HepG2 (cell line): ENCODE data around the gene PNPLA1. TPM values are rescaled to one million over a fixed set of nuclear protein-coding genes. Genes with fewer than 3 reads are reported as not detected.

Experiments used
- ATAC-seq: fragments of 200-7000 bp; cut with Tn5 transposase; 3 replicates; pipeline ENCODE4 v1.9.1; 2020; ENCODE audit warnings: mild to moderate bottlenecking, moderate library complexity
- BruUV-seq: library from RNA; stranded (reverse); fragments of 400-500 nt; replicated peaks from 2 replicates; lab custom pipeline; 2021; lab: Mats Ljungman, UMichigan
- CTCF ChIA-PET: fragments of 300-600 bp; formaldehyde crosslinking; extraction: SDS; loops from one replicate; lab custom pipeline; 2021; ENCODE audit warnings: low total read pairs, inconsistent platforms, low intra/inter-chr PET ratio; lab: Yijun Ruan, JAX
- POLR2A ChIA-PET: fragments of 350-600 bp; sonication (Branson Sonifier 250); formaldehyde crosslinking; loops from one replicate; lab custom pipeline; 2020; ENCODE audit warnings: antibody characterized with exemption, inconsistent platforms; lab: Yijun Ruan, JAX
- DNase-seq: peaks from one replicate; pipeline ENCODE4 v3.0.0-alpha.2; 2015; ENCODE audit warnings: low spot score
- FAIRE-seq: peaks from 3 replicates; lab custom pipeline; 2011; peaks lifted over from hg19 to GRCh38; lab: Jason Lieb, UNC
- H2AFZ ChIP-seq: one replicate; pipeline ENCODE4 v1.6.1; 2011; ENCODE audit warnings: low read length, inconsistent platforms
- H3K27ac ChIP-seq: fragments of 300-600 bp; 3 replicates; pipeline ENCODE4 v1.8.0; 2011; ENCODE audit warnings: mixed run types, mild to moderate bottlenecking, mixed read lengths, low read length, inconsistent platforms; ENCODE audit not compliant: insufficient read depth; ENCODE audit errors: extremely low read length
- H3K27me3 ChIP-seq, 2 experiments: fragments of 200-600 bp in 1 of 2; 2 replicates in 1 of 2; 3 replicates in 1 of 2; pipeline versions ENCODE4 v1.6.0 to v1.8.0; 2011; ENCODE audit warnings: low read length in 2 of 2, mild to moderate bottlenecking in 2 of 2, moderate library complexity in 2 of 2, inconsistent platforms in 1 of 2; ENCODE audit not compliant: insufficient read depth in 2 of 2, control insufficient read depth in 1 of 2
- H3K36me3 ChIP-seq, 2 experiments: fragments of 200-600 bp in 1 of 2; replicated peaks in 1 of 2; 2 replicates in 1 of 2; 3 replicates in 1 of 2; pipeline versions ENCODE4 v1.5.1 to v1.8.0; 2011; ENCODE audit warnings: low read length in 2 of 2, inconsistent platforms in 1 of 2; ENCODE audit not compliant: insufficient read depth in 2 of 2, control insufficient read depth in 1 of 2
- H3K4me1 ChIP-seq: 2 replicates; pipeline ENCODE4 v1.5.1; 2012; ENCODE audit warnings: low read length, inconsistent platforms; ENCODE audit not compliant: insufficient read depth
- H3K4me2 ChIP-seq: 2 replicates; pipeline ENCODE4 v1.6.0; 2011; ENCODE audit warnings: low read depth, low read length, inconsistent platforms
- H3K4me3 ChIP-seq, 3 experiments: fragments of 200-600 bp in 1 of 3; sonication (generic), shearing (Covaris generic) in 1 of 3; replicated peaks in 1 of 3; 2 replicates each; pipeline ENCODE4 v1.5.1; 2011 to 2016; ENCODE audit warnings: low read length in 3 of 3, inconsistent platforms in 2 of 3, low read depth in 2 of 3, mild to moderate bottlenecking in 2 of 3, control low read depth in 1 of 3, mixed read lengths in 1 of 3; ENCODE audit not compliant: insufficient read depth in 1 of 3
- H3K79me2 ChIP-seq: one replicate; pipeline ENCODE4 v1.6.1; 2011; ENCODE audit warnings: low read length, inconsistent platforms; ENCODE audit not compliant: insufficient read depth
- H3K9ac ChIP-seq: 2 replicates; pipeline ENCODE4 v1.6.0; 2011; ENCODE audit warnings: mild to moderate bottlenecking, low read depth, low read length, inconsistent platforms; ENCODE audit not compliant: insufficient read depth
- H3K9me3 ChIP-seq: 2 replicates; pipeline ENCODE4 v1.5.1; 2012; ENCODE audit warnings: mild to moderate bottlenecking, low read length
- H4K20me1 ChIP-seq: 2 replicates; pipeline ENCODE4 v1.6.0; 2011; ENCODE audit warnings: inconsistent platforms, mild to moderate bottlenecking, low read length, moderate library complexity; ENCODE audit not compliant: insufficient read depth
- CBX1 ChIP-seq: IDR thresholded peaks from one replicate; pipeline ENCODE4 v1.6.1; 2016; ENCODE audit warnings: antibody characterized with exemption, low read depth
- CBX5 ChIP-seq: sonication (generic); formaldehyde crosslinking; IDR thresholded peaks from 2 replicates; pipeline ENCODE4 v1.4.0; 2020; ENCODE audit warnings: missing genetic modification reagents, borderline replicate concordance
- CHD2 ChIP-seq: IDR thresholded peaks from 2 replicates; pipeline ENCODE4 v1.6.1; 2011; ENCODE audit warnings: low read depth, low read length, improper control_type of control experiment
- MED13 ChIP-seq: sonication (generic); formaldehyde crosslinking; IDR thresholded peaks from 2 replicates; pipeline ENCODE4 v1.5.0; 2020; ENCODE audit warnings: missing genetic modification reagents
- PHF5A ChIP-seq: IDR thresholded peaks from one replicate; pipeline ENCODE4 v1.6.1; 2018; ENCODE audit warnings: low read depth, missing genetic modification reagents; ENCODE audit not compliant: unreplicated experiment
- TEAD2 ChIP-seq: sonication (generic); formaldehyde crosslinking; IDR thresholded peaks from 2 replicates; pipeline ENCODE4 v1.9.0; 2021; ENCODE audit warnings: missing genetic modification reagents
- TSC22D2 ChIP-seq: sonication (generic); formaldehyde crosslinking; IDR thresholded peaks from 2 replicates; pipeline ENCODE4 v1.5.1; 2020; ENCODE audit warnings: missing genetic modification reagents, mild to moderate bottlenecking, borderline replicate concordance
- ZNF333 ChIP-seq: sonication (generic); formaldehyde crosslinking; IDR thresholded peaks from 2 replicates; pipeline ENCODE4 v1.4.0; 2020; ENCODE audit warnings: mild to moderate bottlenecking, missing genetic modification reagents, borderline replicate concordance
- ZNF747 ChIP-seq: sonication (generic); formaldehyde crosslinking; IDR thresholded peaks from 2 replicates; pipeline ENCODE4 v1.8.1; 2023; ENCODE audit warnings: missing genetic modification reagents, mild to moderate bottlenecking, borderline replicate concordance
- WGBS: methylation state at CpG from one replicate; pipeline ENCODE4 v1.1.6; 2017; ENCODE audit warnings: low lambda C conversion rate; 5-methylcytosine and 5-hydroxymethylcytosine counted together
- in situ Hi-C: cut with HindIII; loops from 2 replicates; pipeline ENCODE4 v1.10.0; 2017; ENCODE audit warnings: low pct_unique_long_range_greater_than_20kb; ENCODE audit not compliant: extremely low pct_ligation_motif_present
- intact Hi-C: fragments of 100-400 bp; cut with micrococcal nuclease; formaldehyde crosslinking; loops from one replicate; pipeline ENCODE4 v1.10.0; 2022; ENCODE audit not compliant: unreplicated experiment
- polyA plus RNA-seq, 8 experiments: library from polyadenylated mRNA; depleted of rRNA in 3 of 8; stranded (reverse) in 7 of 8; unstranded in 1 of 8; fragments of >200 nt; fragmentation: Illumina TruSeq in 4 of 8; extraction: Trizol in 4 of 8; gene quantifications; 2 replicates each; pipeline versions ENCODE4 v1.2.1 to v1.2.3, GENCODE V29; 2011 to 2016; ENCODE audit warnings: low read depth in 4 of 8, missing spikeins in 1 of 8, mixed read lengths in 1 of 8; ENCODE audit not compliant: insufficient read depth in 1 of 8
- total RNA-seq, 5 experiments: library from RNA; depleted of rRNA; stranded (reverse); fragments of >200 nt; fragmentation: Illumina TruSeq; extraction: Trizol; gene quantifications; 2 replicates each; pipeline ENCODE4 v1.2.3, GENCODE V29; 2016; ENCODE audit warnings: low read depth in 1 of 5
- TF ChIP-seq, protein P1 (sequence below): sonication (generic); formaldehyde crosslinking; IDR thresholded peaks from 2 replicates; pipeline ENCODE4 v1.5.1; 2020; ENCODE audit warnings: mild to moderate bottlenecking, missing genetic modification reagents, borderline replicate concordance
- TF ChIP-seq, protein P2 (sequence below): sonication (generic); formaldehyde crosslinking; IDR thresholded peaks from 2 replicates; pipeline ENCODE4 v1.5.1; 2020; ENCODE audit warnings: missing genetic modification reagents, mild to moderate bottlenecking, borderline replicate concordance
- TF ChIP-seq, protein P3 (sequence below): IDR thresholded peaks from 2 replicates; pipeline ENCODE4 v1.6.1; 2018; ENCODE audit warnings: missing genetic modification reagents, mild to moderate bottlenecking, missing compliant biosample characterization

Gene PNPLA1
- total and polyA plus RNA-seq, 2 of the 13 experiments (the other 11 are each of a cell fraction or from before 2014, with no cell fraction given), result not detected

DNA sequence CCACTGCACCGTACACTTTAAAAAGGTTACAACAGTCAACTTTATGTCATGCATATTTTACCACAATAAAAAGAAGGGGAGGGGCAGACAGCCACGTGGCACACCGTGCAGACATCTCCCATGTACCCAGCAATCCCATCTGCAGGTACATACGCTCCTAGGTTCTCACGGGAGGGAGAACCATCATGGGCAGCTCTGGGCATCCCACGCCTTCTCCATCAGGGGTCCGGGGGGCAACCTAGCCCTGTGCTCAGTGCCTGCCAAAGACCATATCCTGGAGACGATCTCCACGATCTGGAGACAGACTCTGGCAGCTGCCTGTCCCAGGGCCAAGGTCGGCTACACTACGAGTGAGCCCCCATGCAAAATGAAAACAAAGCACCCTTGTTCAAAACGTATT is 69.3 kb downstream of the PNPLA1 start:
- FAIRE-seq, result no peak
- BruUV-seq, result no TSS peak
- Histone ChIP-seq H3K9ac (no peak overlapping the region), H3K9me3 (no peaks in the 10 kb centered on the region), H3K4me2 (no peak overlapping the region)
- CTCF ChIA-PET, result no interaction called here
- no peak for DNase-seq
- in situ Hi-C loops, result no loop called here
- TF ChIP-seq TSC22D2 (CRISPR knock-in tag) (no peak), PHF5A (CRISPR knock-in tag) (no peak), ZNF747 (CRISPR knock-in tag) (no peak), CBX1 (no peak), ZNF333 (no peak), CHD2 (no peak), MED13 (CRISPR knock-in tag) (no peak), CBX5 (CRISPR knock-in tag) (no peak), TEAD2 (no peak)
- TF ChIP-seq, protein P1, sequence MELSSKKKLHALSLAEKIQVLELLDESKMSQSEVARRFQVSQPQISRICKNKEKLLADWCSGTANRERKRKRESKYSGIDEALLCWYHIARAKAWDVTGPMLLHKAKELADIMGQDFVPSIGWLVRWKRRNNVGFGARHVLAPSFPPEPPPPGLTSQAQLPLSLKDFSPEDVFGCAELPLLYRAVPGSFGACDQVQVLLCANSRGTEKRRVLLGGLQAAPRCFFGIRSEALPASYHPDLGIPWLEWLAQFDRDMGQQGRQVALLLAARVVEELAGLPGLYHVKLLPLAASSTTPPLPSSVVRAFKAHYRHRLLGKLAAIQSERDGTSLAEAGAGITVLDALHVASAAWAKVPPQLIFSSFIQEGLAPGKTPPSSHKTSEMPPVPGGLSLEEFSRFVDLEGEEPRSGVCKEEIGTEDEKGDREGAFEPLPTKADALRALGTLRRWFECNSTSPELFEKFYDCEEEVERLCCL (CRISPR knock-in tag), result no peak
- TF ChIP-seq, protein P2, sequence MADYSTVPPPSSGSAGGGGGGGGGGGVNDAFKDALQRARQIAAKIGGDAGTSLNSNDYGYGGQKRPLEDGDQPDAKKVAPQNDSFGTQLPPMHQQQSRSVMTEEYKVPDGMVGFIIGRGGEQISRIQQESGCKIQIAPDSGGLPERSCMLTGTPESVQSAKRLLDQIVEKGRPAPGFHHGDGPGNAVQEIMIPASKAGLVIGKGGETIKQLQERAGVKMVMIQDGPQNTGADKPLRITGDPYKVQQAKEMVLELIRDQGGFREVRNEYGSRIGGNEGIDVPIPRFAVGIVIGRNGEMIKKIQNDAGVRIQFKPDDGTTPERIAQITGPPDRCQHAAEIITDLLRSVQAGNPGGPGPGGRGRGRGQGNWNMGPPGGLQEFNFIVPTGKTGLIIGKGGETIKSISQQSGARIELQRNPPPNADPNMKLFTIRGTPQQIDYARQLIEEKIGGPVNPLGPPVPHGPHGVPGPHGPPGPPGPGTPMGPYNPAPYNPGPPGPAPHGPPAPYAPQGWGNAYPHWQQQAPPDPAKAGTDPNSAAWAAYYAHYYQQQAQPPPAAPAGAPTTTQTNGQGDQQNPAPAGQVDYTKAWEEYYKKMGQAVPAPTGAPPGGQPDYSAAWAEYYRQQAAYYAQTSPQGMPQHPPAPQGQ, result no peak
- TF ChIP-seq, protein P3, sequence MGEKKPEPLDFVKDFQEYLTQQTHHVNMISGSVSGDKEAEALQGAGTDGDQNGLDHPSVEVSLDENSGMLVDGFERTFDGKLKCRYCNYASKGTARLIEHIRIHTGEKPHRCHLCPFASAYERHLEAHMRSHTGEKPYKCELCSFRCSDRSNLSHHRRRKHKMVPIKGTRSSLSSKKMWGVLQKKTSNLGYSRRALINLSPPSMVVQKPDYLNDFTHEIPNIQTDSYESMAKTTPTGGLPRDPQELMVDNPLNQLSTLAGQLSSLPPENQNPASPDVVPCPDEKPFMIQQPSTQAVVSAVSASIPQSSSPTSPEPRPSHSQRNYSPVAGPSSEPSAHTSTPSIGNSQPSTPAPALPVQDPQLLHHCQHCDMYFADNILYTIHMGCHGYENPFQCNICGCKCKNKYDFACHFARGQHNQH (CRISPR knock-in tag), result no peak
- TF ChIP-seq, all 625 proteins: peak for 0
- 30% methylated on average over 11 of the region's 12 CpGs for WGBS
- Histone ChIP-seq H3K27ac (no peak overlapping the region), H2AFZ (no peak overlapping the region), H3K79me2 (no peaks in the 10 kb centered on the region), H3K4me3 (no peak overlapping the region), H3K36me3 (no peaks in the 10 kb centered on the region), H3K4me1 (peaks cover 44% of the 10 kb centered on the region), H4K20me1 (no peaks in the 10 kb centered on the region), H3K27me3 (peaks cover 2 to 29% of the 10 kb centered on the region in 2 experiments)
- intact Hi-C loops, result no loop called here
- POLR2A ChIA-PET, result no interaction called here
- ATAC-seq, result no peak
